Central memory CD8-positive, alpha-beta T cell (primary cell): ENCODE measurements around the gene JAKMIP2.
A peak's percentile ranks its signal among the peaks of the same experiment; 100 is the strongest.
"Not testable (repeated sequence)": the region's sequence is repeated elsewhere in the genome, so short reads cannot be mapped to it uniquely, and the experiment has no call there.

Experiments used
- ATAC-seq: fragments of 150-1000 bp; cut with Tn5 transposase; replicated peaks from 2 replicates; pipeline ENCODE4 v1.10.0; 2022; ENCODE audit warnings: mild to moderate bottlenecking, moderate FRiP score, moderate number of reproducible peaks; ENCODE audit not compliant: poor library complexity, severe bottlenecking; ENCODE audit errors: extremely low read depth
- DNase-seq, 2 donors: peaks; one replicate each; pipeline ENCODE4 v3.0.0; 2021; ENCODE audit warnings: low spot score in 2 of 2
- H3K27ac Mint-ChIP-seq: one replicate; pipeline ENCODE4 v1.8.0; 2022; ENCODE audit warnings: low read depth, mild to moderate bottlenecking, moderate library complexity, mixed read lengths
- H3K27me3 Mint-ChIP-seq: one replicate; pipeline ENCODE4 v1.8.0; 2022; ENCODE audit warnings: mixed read lengths
- H3K36me3 Mint-ChIP-seq: one replicate; pipeline ENCODE4 v1.8.0; 2022; ENCODE audit warnings: mild to moderate bottlenecking, moderate library complexity, mixed read lengths; ENCODE audit not compliant: insufficient read depth
- H3K4me1 Mint-ChIP-seq: one replicate; pipeline ENCODE4 v1.8.0; 2022; ENCODE audit warnings: mixed read lengths
- H3K4me3 Mint-ChIP-seq: one replicate; pipeline ENCODE4 v1.8.0; 2022; ENCODE audit warnings: mild to moderate bottlenecking, moderate library complexity, mixed read lengths
- H3K9me3 Mint-ChIP-seq: one replicate; pipeline ENCODE4 v1.8.0; 2022; ENCODE audit warnings: mixed read lengths

JAKMIP2 gene

GRCh38 chr5:147733075-147733474 lies 49.5 kb downstream of the JAKMIP2 start:
- Mint-ChIP-seq H3K27ac (no peak overlapping the region), H3K9me3 (no peaks in the 10 kb centered on the region), H3K36me3 (no peaks in the 10 kb centered on the region), H3K4me1 (peaks cover 12% of the 10 kb centered on the region), H3K4me3 (no peak overlapping the region), H3K27me3 (no peaks in the 10 kb centered on the region)
- no peak for ATAC-seq
- no peak for DNase-seq

GRCh38 chr5:147732291-147732883 lies 50.1 kb downstream of the JAKMIP2 start:
- no peaks in the 10 kb centered on the region for H3K9me3 Mint-ChIP-seq
- H3K4me3 Mint-ChIP-seq, result no peak overlapping the region
- no peak for ATAC-seq
- no peaks in the 10 kb centered on the region for H3K27me3 Mint-ChIP-seq
- H3K27ac Mint-ChIP-seq, result no peak overlapping the region
- no peaks in the 10 kb centered on the region for H3K36me3 Mint-ChIP-seq
- H3K4me1 Mint-ChIP-seq, result peaks cover 12% of the 10 kb centered on the region
- DNase-seq, result no peak

DNA sequence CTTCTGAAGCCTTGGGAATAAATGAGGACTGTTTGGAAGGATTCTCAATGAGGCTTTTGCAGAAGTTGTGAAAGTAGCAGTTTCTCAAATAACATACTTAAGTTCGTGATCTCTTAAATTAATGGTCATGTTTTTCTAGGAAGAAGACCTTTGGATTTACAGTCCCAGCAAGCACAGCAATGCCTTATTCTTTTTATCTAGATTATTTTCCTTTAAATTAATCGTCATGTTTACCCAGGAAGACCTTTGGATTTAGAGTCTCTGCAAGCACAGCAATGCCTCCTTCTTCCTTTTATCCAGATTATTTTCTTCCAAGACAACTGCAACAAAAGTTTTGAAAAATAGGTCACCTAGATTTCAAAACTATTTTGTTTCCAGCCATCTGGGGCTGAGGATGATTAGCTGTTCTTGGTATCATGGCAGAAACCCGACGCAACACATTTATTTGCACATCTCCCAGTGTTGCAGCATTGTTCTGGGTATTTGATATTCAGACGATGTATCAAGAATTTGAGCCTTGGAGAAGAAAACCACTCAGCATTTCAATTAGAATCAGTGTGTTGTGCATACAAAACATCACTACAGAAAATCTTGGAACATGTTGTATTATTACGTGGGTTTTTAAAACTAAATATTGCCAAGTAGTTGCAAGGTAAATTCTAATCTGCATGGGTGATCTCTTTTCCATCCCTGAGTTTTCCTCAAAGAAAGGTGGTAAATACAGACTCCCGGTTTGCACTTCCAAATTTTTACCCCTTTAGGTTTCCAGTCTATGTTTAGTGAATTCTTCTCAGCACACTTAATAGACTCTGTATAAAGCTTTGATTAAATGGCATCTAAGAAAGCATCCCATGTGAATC lies 50.9 kb downstream of the JAKMIP2 start:
- Mint-ChIP-seq H3K9me3 (no peaks in the 10 kb centered on the region), H3K4me1 (peaks cover 12% of the 10 kb centered on the region), H3K27ac (no peak overlapping the region), H3K27me3 (no peaks in the 10 kb centered on the region), H3K4me3 (no peak overlapping the region), H3K36me3 (no peaks in the 10 kb centered on the region)
- DNase-seq (no peak), ATAC-seq (no peak)

- H3K36me3 Mint-ChIP-seq, result no peaks in the 10 kb centered on the region
- ATAC-seq (no peak), DNase-seq (no peak)
- no peak overlapping the region for H3K4me3 Mint-ChIP-seq
- no peaks in the 10 kb centered on the region for H3K27me3 Mint-ChIP-seq
- no peak overlapping the region for H3K27ac Mint-ChIP-seq
- peaks cover 5% of the 10 kb centered on the region for H3K4me1 Mint-ChIP-seq
- no peaks in the 10 kb centered on the region for H3K9me3 Mint-ChIP-seq
Measured at GRCh38 chr5:147727200-147727599, 55.3 kb downstream of the JAKMIP2 start.

GRCh38 chr5:147721191-147721960 lies 61.2 kb downstream of the JAKMIP2 start:
- ATAC-seq, DNase-seq, H3K4me3 Mint-ChIP-seq: not testable (repeated sequence)

DNA sequence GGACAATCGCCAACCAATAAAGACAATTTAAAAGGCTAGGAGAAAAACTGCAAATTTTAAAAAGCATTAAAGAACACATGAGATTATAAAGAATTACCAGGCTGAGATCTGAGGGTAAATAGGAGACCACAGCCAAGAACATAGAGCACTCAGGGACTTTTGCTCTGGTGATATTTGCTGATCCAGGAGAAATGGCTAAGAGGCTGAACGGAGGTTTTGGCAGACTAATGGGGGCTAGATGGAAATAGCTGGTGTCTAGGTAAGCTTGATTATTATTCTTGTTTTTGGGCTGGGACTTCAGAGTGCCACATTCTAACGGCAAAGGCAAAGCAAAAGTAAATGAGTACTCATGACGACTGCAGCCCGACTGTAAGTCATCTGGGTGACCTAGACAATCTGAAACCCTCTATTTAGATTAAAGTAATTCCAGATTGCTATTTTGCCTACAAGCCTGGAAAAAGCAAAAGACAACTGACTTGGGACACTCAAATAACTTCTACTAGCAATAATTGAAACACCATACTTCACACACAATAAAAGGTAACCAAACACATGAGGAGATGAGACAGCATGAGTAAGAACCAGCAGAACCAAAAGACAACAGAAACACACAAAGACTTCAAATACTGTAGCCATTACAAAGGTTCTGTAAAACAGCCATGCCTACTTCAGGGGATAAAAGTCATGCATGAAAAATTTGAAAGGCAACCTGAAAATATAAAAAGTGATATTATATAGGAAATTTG lies 68.8 kb downstream of the JAKMIP2 start:
- Mint-ChIP-seq H3K27ac (peak overlapping the region; percentile 5), H3K4me3 (peak overlapping the region; percentile 26), H3K9me3 (no peaks in the 10 kb centered on the region), H3K27me3 (no peaks in the 10 kb centered on the region), H3K4me1 (peaks cover 19% of the 10 kb centered on the region), H3K36me3 (no peaks in the 10 kb centered on the region)
- ATAC-seq, result no peak
- no peak for DNase-seq

More at GRCh38 chr5:147721191-147721960, 61.2 kb downstream of the JAKMIP2 start:
- not testable (repeated sequence) for H3K27ac Mint-ChIP-seq, H3K4me1 Mint-ChIP-seq, H3K9me3 Mint-ChIP-seq, H3K27me3 Mint-ChIP-seq, H3K36me3 Mint-ChIP-seq

DNA sequence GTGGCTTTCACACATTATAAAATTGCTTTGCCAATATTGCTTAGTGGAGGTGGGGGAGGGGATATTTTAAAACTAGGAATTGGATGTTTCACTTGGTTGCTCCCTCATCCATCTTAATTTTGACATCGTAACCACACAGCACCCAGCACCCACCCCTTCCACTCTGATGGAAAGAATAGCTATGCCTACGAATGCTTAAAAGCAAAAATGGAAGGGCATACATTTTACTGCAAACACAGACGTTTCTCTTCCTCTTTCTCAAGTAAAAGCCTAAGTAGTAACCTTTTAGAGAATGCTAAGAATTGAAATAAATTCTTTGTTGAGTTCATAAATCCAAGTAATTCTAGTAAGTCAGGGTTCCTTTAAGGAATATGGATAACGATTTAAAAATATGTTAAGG lies 69.9 kb downstream of the JAKMIP2 start:
- Mint-ChIP-seq H3K36me3 (no peaks in the 10 kb centered on the region), H3K27me3 (no peaks in the 10 kb centered on the region), H3K4me1 (peaks cover 19% of the 10 kb centered on the region), H3K9me3 (no peaks in the 10 kb centered on the region), H3K4me3 (peak overlapping the region; percentile 55), H3K27ac (peak overlapping the region; percentile 5)
- no peak for DNase-seq
- peak; percentile 14 for ATAC-seq

GRCh38 chr5:147712019-147712418 lies 70.5 kb downstream of the JAKMIP2 start:
- DNase-seq, result no peak
- H3K4me3 Mint-ChIP-seq, result no peak overlapping the region
- H3K4me1 Mint-ChIP-seq, result peaks cover 19% of the 10 kb centered on the region
- no peak for ATAC-seq
- no peaks in the 10 kb centered on the region for H3K9me3 Mint-ChIP-seq
- H3K27me3 Mint-ChIP-seq, result no peaks in the 10 kb centered on the region
- no peaks in the 10 kb centered on the region for H3K36me3 Mint-ChIP-seq
- no peak overlapping the region for H3K27ac Mint-ChIP-seq

GRCh38 chr5:147711019-147711418 lies 71.5 kb downstream of the JAKMIP2 start:
- Mint-ChIP-seq H3K27ac (peak overlapping the region; percentile 71), H3K4me1 (peaks cover 19% of the 10 kb centered on the region), H3K9me3 (no peaks in the 10 kb centered on the region), H3K27me3 (no peaks in the 10 kb centered on the region), H3K4me3 (no peak overlapping the region), H3K36me3 (no peaks in the 10 kb centered on the region)
- no peak for DNase-seq
- no peak for ATAC-seq

DNA sequence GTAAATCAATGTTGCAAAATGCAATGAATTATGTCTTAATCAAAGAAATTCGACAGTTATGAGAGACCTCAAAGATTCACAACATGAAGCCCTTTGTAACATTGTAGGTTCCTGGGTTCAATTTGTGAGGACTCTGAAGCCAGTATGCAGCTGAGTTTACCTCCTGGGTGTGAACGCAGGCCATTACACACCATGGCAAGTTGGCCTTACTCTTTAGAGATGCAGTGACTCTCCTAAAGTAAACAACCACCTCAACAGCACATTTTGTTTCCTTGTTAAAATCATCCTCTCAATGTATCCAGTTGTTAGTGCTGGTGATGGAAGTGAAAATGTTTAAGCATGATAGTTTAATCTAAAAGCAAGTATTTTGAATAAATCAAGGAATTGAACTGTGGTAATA lies 73.8 kb downstream of the JAKMIP2 start:
- no peaks in the 10 kb centered on the region for H3K27me3 Mint-ChIP-seq
- no peak overlapping the region for H3K27ac Mint-ChIP-seq
- no peaks in the 10 kb centered on the region for H3K36me3 Mint-ChIP-seq
- peaks cover 15% of the 10 kb centered on the region for H3K4me1 Mint-ChIP-seq
- DNase-seq, result no peak
- H3K9me3 Mint-ChIP-seq, result no peaks in the 10 kb centered on the region
- no peak overlapping the region for H3K4me3 Mint-ChIP-seq
- no peak for ATAC-seq

DNA sequence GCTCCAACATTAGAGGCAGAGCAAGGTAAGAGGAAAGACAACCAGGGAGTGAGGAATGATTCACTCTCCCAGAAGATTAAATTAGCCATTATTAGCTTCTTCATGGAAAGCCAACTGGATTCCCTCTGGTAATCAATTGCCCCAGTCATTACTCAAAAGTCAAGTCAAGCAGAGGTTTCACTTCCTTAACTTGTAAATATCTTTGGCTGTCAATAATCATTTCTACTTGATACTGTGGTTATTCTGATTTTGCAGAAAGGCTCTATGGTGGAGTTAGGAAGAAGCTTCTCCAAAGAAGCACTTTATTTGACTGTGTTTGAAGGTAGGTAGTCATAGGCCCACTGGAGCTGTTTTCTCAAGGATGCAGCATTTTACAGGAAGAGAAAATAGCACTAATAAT lies 78.0 kb downstream of the JAKMIP2 start:
- Mint-ChIP-seq H3K9me3 (no peaks in the 10 kb centered on the region), H3K4me3 (no peak overlapping the region), H3K4me1 (no peaks in the 10 kb centered on the region), H3K27me3 (no peaks in the 10 kb centered on the region), H3K36me3 (no peaks in the 10 kb centered on the region), H3K27ac (no peak overlapping the region)
- ATAC-seq, result no peak
- DNase-seq, result no peak

DNA sequence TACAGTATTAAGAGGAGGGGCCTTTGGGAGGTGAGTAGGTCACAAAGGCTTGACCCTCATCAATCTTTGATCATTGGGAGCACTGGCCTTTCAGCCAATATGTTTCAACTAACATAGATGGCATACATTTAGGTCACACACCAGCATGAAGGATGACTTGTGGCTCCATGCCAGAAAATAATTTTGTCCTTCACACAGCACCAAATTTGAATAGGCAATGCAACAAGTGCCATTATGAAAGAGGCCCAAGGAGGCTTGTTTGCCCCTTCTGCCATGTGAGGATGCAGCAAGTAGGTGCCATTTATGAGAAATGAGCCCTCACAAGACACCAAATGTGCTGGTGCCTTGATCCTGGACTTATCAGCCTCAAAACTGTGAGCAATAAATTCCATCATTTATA lies 81.1 kb downstream of the JAKMIP2 start:
- peaks cover 7% of the 10 kb centered on the region for H3K4me1 Mint-ChIP-seq
- no peak overlapping the region for H3K27ac Mint-ChIP-seq
- no peak for ATAC-seq
- no peaks in the 10 kb centered on the region for H3K36me3 Mint-ChIP-seq
- no peak overlapping the region for H3K4me3 Mint-ChIP-seq
- peaks cover 7% of the 10 kb centered on the region for H3K9me3 Mint-ChIP-seq
- no peak for DNase-seq
- no peaks in the 10 kb centered on the region for H3K27me3 Mint-ChIP-seq
